Adrenal gland (tissue), 12 donors: ENCODE measurements around the gene TBL1Y. TPM values are rescaled to one million over a fixed set of nuclear protein-coding genes. Genes with fewer than 3 reads are reported as not detected.

ENCODE experiments used
- DNase-seq, 7 donors: peaks; one replicate each; pipeline ENCODE4 v3.0.0-alpha.2; 2019 to 2020
- H3K27ac ChIP-seq, 5 donors: fragments of 200-600 bp; sonication (generic) in 4 of 5; 1 replicate in 3 of 5; 2 replicates in 2 of 5; pipeline versions ENCODE4 v1.5.1 to v1.8.0; 2016 to 2020; ENCODE audit warnings: mild to moderate bottlenecking in 1 of 5
- H3K27me3 ChIP-seq: fragments of 200-600 bp; 2 replicates; pipeline ENCODE4 v1.8.0; 2021
- H3K36me3 ChIP-seq, 2 donors: fragments of 200-600 bp; replicated peaks in 1 of 2; 1 replicate in 1 of 2; 2 replicates in 1 of 2; pipeline versions ENCODE4 v1.5.1 to v1.8.0; 2018 to 2022
- H3K4me1 ChIP-seq, 2 donors: fragments of 200-600 bp; replicated peaks in 1 of 2; 1 replicate in 1 of 2; 2 replicates in 1 of 2; pipeline versions ENCODE4 v1.5.1 to v1.8.0; 2018 to 2021
- H3K4me3 ChIP-seq, 4 donors: fragments of 200-600 bp; sonication (generic) in 3 of 4; one replicate each; pipeline ENCODE4 v1.5.1; 2016 to 2018
- H3K9me3 ChIP-seq, 3 donors: fragments of 200-600 bp; sonication (generic) in 1 of 3; replicated peaks in 1 of 3; 1 replicate in 2 of 3; 2 replicates in 1 of 3; pipeline versions ENCODE4 v1.5.1 to v1.8.0; 2016 to 2021
- POLR2A ChIP-seq, 2 donors: fragments of 450-650 bp; IDR thresholded peaks; one replicate each; pipeline ENCODE4 v1.6.1; 2017; ENCODE audit warnings: antibody characterized with exemption in 2 of 2, mild to moderate bottlenecking in 2 of 2, moderate library complexity in 1 of 2
- WGBS, 4 donors: extraction: QIAGEN DNeasy Blood & Tissue Kit in 2 of 4; methylation state at CpG; one replicate each; pipeline versions ENCODE4 v1.1.5 to v1.1.7; 2013 to 2017; 5-methylcytosine and 5-hydroxymethylcytosine counted together
- intact Hi-C, 2 donors: fragments of 100-400 bp; cut with DNase I; formaldehyde crosslinking; loops; one replicate each; pipeline versions ENCODE4 v1.14.1 to v1.15.0; 2022 to 2023
- polyA plus RNA-seq, 3 donors: library from polyadenylated mRNA; stranded (reverse); fragments of 200-250 nt in 2 of 3; fragments of 350-450 nt in 1 of 3; fragmentation: Illumina TruSeq in 1 of 3; extraction: RNeasy Lipid Tissue Mini Kit (QIAGEN cat#74804) in 1 of 3; gene quantifications; one replicate each; pipeline ENCODE4 v1.2.3, GENCODE V29; 2013 to 2014
- total RNA-seq, 9 donors: library from RNA; depleted of rRNA in 4 of 9; stranded (reverse); fragments of >200 nt in 4 of 9; fragments of 120-200 nt in 1 of 9; fragmentation: NEBNext Ultra II Directional in 1 of 9; extraction: Animal tissue kit (Norgen Biotek cat#: 25700) in 1 of 9; gene quantifications; one replicate each; pipeline versions ENCODE4 v1.1.0 to v1.2.4, GENCODE V29; 2013 to 2023
- TF ChIP-seq, protein P1 (sequence below), 6 experiments: fragments of 450-650 bp in 4 of 6; fragments of 200-600 bp in 2 of 6; sonication (generic) in 1 of 6; IDR thresholded peaks; 1 replicate in 5 of 6; 2 replicates in 1 of 6; pipeline versions ENCODE4 v1.5.1 to v1.8.0; 2016 to 2021; ENCODE audit warnings: antibody characterized with exemption in 6 of 6, mild to moderate bottlenecking in 2 of 6, moderate library complexity in 1 of 6
- donor health status: healthy with polysubstance abuse.
- donor health status: Bipolar disorder and iron deficiency.
- donor health status: DM: yes; HTN: yes; CAD: no.
- donor health status: DM: no; HTN: no; CAD: no.
- donor health status: DM: no; HTN: no; CAD: no.
- donor health status: DM: yes; HTN: yes; CAD: no.

TBL1Y gene
- total and polyA plus RNA-seq, 12 donors = 0.15 to 0.78 TPM; not detected in 10

GRCh38 chrY:6997503-6998066 lies 87.1 kb downstream of the TBL1Y start:
- TF ChIP-seq POLR2A (IDR thresholded peaks at IDR 0.05) = no peak
- TF ChIP-seq, protein P1, sequence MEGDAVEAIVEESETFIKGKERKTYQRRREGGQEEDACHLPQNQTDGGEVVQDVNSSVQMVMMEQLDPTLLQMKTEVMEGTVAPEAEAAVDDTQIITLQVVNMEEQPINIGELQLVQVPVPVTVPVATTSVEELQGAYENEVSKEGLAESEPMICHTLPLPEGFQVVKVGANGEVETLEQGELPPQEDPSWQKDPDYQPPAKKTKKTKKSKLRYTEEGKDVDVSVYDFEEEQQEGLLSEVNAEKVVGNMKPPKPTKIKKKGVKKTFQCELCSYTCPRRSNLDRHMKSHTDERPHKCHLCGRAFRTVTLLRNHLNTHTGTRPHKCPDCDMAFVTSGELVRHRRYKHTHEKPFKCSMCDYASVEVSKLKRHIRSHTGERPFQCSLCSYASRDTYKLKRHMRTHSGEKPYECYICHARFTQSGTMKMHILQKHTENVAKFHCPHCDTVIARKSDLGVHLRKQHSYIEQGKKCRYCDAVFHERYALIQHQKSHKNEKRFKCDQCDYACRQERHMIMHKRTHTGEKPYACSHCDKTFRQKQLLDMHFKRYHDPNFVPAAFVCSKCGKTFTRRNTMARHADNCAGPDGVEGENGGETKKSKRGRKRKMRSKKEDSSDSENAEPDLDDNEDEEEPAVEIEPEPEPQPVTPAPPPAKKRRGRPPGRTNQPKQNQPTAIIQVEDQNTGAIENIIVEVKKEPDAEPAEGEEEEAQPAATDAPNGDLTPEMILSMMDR (IDR thresholded peaks at IDR 0.05) = no peak

DNA sequence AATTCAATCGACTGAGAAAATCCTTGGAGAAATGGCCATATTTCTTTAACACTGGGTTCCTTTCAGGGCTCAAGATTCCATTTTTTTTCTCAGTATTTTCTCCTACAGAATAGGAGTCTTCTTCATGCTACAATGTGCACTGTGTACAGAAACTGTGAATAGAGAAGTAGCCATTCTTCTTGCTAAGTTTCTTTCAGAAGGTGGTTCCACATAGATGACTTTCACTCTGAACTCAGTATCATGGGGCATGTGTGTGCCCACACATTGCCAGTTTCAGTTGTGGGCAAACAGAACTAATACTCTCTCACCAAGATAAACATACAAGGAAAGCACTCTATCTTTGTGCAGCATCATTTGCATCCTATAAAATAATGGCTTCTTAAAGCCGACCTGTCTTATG lies 89.4 kb downstream of the TBL1Y start:
- TF ChIP-seq POLR2A (IDR thresholded peaks at IDR 0.05) = no peak
- TF ChIP-seq, protein P1 (IDR thresholded peaks at IDR 0.05) = no peak
- intact Hi-C loops = no loop called here
- Histone ChIP-seq H3K9me3 (no peaks in the 10 kb centered on the region), H3K4me1 (no peaks in the 10 kb centered on the region), H3K27me3 (no peaks in the 10 kb centered on the region), H3K27ac (no peak overlapping the region), H3K4me3 (no peak overlapping the region), H3K36me3 (no peaks in the 10 kb centered on the region)
- WGBS, 4 donors = 55 to 59% methylated on average over 2 of the region's 2 CpGs; no CpG with 5 or more reads in 2 of the 4 donors
- DNase-seq = no peak

More at GRCh38 chrY:6997503-6998066, 87.1 kb downstream of the TBL1Y start:
- no peak overlapping the region for H3K4me3 ChIP-seq
- H3K27me3 ChIP-seq = no peaks in the 10 kb centered on the region
- intact Hi-C loops = no loop called here
- DNase-seq = no peak
- no peaks in the 10 kb centered on the region for H3K36me3 ChIP-seq
- 35 to 40% methylated on average over 1 of the region's 1 CpG; no CpG with 5 or more reads in 2 of the 4 donors for WGBS, 4 donors
- no peak overlapping the region for H3K27ac ChIP-seq
- no peaks in the 10 kb centered on the region for H3K4me1 ChIP-seq
- H3K9me3 ChIP-seq = no peaks in the 10 kb centered on the region

DNA sequence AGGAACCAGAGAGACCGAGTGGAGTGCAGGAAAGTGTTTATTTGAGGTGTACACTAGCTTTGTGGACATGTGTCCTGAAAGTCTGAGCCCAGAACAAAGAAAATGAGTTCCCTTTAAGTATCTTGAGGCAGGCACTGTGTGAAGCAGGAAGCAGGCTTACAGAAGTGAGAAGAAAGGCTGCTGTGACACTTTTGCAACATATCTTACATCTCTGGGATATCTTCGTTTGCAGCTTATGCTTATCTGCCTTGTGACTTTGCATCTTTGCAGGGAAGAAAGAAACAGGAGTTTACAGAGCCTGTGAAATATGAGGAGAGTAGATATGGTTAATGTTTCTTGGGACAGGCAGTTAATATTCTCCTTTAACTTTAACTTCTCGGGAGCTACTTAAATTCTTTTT lies 92.1 kb downstream of the TBL1Y start:
- no peaks in the 10 kb centered on the region for H3K9me3 ChIP-seq
- TF ChIP-seq, protein P1 (IDR thresholded peaks at IDR 0.05) = no peak
- TF ChIP-seq POLR2A (IDR thresholded peaks at IDR 0.05) = no peak
- no peaks in the 10 kb centered on the region for H3K36me3 ChIP-seq
- no peak overlapping the region for H3K4me3 ChIP-seq
- DNase-seq = no peak
- no peaks in the 10 kb centered on the region for H3K27me3 ChIP-seq
- H3K27ac ChIP-seq = no peak overlapping the region
- no peaks in the 10 kb centered on the region for H3K4me1 ChIP-seq
- intact Hi-C loops = no loop called here
- 41 to 50% methylated on average over 3 of the region's 3 CpGs; no CpG with 5 or more reads in 2 of the 4 donors for WGBS, 4 donors

GRCh38 chrY:7007911-7008310 lies 97.4 kb downstream of the TBL1Y start:
- intact Hi-C loops = no loop called here
- Histone ChIP-seq H3K4me3 (no peak overlapping the region), H3K36me3 (no peaks in the 10 kb centered on the region), H3K27me3 (no peaks in the 10 kb centered on the region), H3K9me3 (no peaks in the 10 kb centered on the region), H3K27ac (no peak overlapping the region), H3K4me1 (no peaks in the 10 kb centered on the region)
- DNase-seq = no peak
- WGBS, 4 donors = 72 to 83% methylated on average over 1 of the region's 1 CpG; no CpG with 5 or more reads in 2 of the 4 donors
- TF ChIP-seq POLR2A (IDR thresholded peaks at IDR 0.05) = no peak
- TF ChIP-seq, protein P1 (IDR thresholded peaks at IDR 0.05) = no peak
